ENCODE data around the gene NDUFB10.

The NDUFB10 gene

GRCh38 chr16:2002406-2003230 lies 43.3 kb downstream of the NDUFB10 start:
- DNase-seq (ENCODE audit: low spot score) = no peak

- DNase-seq (ENCODE audit: low spot score) = no peak
Measured at GRCh38 chr16:2003231-2003826, 44.0 kb downstream of the NDUFB10 start.

DNA sequence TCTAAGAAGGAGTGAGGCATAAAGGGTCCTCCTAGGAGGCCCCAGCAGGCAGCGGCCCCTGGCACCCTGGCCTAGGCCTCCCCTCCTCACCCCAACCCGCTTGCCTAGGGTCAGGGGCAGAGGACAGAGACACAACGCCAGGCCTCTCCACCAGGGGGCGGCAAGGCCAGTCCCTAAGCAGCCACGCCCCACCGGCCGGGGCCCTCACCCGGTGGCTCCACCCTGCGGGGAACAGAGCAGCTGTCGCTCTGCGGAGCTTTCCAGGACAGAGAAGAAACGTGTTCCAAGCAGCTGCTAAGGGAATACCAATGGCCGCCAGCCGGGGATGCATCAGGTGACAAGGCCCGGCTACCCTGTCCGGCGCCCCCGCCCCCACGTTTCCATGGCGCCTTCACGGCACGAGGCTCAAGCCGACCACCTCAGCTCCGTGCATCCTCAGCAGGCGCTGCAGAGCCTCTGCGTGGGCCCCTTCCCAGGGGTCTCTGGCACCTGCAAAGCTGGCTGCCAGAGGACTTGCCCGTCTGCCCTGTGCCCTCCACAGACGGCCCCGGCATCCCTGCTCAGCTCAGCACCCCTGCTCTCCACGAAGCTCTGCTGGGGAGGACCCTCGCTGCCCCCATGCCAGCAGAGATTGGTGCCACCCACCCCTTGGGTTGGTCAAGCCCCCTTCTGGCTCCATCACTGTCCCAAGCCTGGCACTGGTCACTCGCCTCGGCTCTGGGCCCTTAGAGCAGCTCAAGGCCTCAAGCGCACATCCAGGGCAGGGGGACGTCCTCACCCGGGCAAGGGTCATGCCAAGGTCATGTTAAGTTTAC lies 44.7 kb downstream of the NDUFB10 start:
- DNase-seq (ENCODE audit: low spot score) = peak; percentile 93

- DNase-seq (ENCODE audit: low spot score) = no peak
Measured at GRCh38 chr16:2004795-2005517, 45.6 kb downstream of the NDUFB10 start.

- DNase-seq (ENCODE audit: low spot score) = no peak
Measured at GRCh38 chr16:2005646-2006045, 46.3 kb downstream of the NDUFB10 start.

DNA sequence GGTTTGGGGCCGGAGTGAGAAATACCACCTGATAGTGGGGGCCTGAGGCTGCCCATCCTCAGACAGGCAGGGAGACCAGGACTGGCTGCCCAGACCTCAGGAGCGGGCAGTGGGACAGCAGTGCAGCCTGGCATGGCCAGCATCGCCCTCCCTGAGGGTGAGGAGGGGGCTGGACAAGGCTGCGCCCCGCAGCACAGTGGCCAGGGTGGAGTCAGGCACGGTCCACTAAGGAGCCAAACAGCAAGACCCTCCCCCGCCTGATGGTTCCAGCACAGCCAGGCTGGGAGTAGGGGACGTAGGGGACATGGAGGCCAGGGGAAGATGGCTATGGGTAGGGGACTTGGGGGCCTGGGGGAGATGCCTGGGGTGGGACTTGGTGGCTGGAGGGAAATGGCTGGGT lies 47.0 kb downstream of the NDUFB10 start:
- no peak for DNase-seq (ENCODE audit: low spot score)

GRCh38 chr16:2007081-2007836 lies 47.9 kb downstream of the NDUFB10 start:
- DNase-seq (ENCODE audit: low spot score) = no peak

GRCh38 chr16:2008009-2008526 lies 48.7 kb downstream of the NDUFB10 start:
- DNase-seq (ENCODE audit: low spot score) = no peak

DNA sequence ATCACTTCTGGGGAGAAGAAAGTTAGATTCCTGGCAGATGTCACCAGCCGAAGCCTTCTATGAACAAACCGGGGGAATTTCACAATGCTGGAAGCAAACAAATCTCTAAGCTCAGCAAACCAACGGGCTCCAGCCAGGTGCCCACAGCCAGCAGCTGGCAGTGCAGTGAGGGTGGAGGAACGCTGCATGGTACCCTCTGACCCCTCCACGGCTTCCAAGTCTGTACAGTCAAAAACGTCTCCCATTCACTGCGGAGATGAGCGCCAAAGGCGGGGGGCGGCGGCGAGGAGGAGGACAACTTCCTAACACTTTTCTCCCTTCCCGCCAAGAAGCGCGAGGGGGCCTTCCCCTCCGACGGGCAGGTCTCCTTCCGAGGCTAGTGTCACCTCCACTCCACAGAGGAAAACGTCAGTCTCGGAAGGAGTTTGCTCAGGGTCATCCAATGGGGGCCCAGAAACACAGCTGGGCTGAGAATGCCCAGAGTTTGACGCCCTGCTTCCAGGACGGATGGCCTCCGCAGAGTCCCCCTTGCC lies 49.4 kb downstream of the NDUFB10 start:
- peak; percentile 54 for DNase-seq (ENCODE audit: low spot score)

DNA sequence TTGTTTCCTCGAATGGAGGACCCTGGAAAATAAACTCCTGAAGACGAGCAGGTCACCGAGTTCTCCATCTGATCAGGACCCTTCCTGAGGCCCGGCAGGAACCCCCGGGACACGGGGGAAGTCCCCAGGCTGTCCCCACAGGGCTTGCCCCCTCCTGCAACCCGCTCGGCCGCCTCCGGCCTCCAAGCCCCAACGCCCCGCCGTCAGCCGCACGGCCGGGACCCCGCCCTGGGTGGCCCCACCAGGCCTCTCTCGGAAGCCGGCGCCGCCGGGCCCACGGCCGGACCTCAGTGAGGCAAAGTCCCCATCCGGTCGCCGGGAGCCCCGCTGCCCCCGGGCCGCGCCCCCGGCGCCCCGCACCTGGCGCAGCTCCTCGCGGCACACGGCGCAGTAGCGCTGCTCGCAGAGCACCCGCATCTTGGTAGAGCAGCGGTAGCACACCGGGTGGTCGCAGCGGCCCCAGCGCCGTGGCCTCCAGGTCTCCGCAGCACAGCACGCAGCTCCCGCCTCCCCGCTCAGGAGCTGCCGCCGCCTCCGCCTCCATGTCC lies 49.9 kb downstream of the NDUFB10 start:
- peak; percentile 45 for DNase-seq (ENCODE audit: low spot score)

GRCh38 chr16:2009791-2010510 lies 50.6 kb downstream of the NDUFB10 start, which contains the start of gene ZNF598:
Gene ZNF598, minus strand, starts transcription at chr16:2009821.
- DNase-seq (ENCODE audit: low spot score) = peak; percentile 88
